Cerebellar cortex (tissue), 1 donor: ENCODE results near the gene MAP3K10.
A peak's percentile ranks its signal among the peaks of the same experiment; 100 is the strongest.

Experiments
- DNase-seq: peaks from one replicate; pipeline ENCODE4 v3.0.0-alpha.2; 2015; ENCODE audit warnings: low spot score

The MAP3K10 gene

GRCh38 chr19:40174092-40174491 is 17.1 kb upstream of the MAP3K10 start:
- no peak for DNase-seq

GRCh38 chr19:40175820-40176219 is 15.4 kb upstream of the MAP3K10 start:
- no peak for DNase-seq

DNA sequence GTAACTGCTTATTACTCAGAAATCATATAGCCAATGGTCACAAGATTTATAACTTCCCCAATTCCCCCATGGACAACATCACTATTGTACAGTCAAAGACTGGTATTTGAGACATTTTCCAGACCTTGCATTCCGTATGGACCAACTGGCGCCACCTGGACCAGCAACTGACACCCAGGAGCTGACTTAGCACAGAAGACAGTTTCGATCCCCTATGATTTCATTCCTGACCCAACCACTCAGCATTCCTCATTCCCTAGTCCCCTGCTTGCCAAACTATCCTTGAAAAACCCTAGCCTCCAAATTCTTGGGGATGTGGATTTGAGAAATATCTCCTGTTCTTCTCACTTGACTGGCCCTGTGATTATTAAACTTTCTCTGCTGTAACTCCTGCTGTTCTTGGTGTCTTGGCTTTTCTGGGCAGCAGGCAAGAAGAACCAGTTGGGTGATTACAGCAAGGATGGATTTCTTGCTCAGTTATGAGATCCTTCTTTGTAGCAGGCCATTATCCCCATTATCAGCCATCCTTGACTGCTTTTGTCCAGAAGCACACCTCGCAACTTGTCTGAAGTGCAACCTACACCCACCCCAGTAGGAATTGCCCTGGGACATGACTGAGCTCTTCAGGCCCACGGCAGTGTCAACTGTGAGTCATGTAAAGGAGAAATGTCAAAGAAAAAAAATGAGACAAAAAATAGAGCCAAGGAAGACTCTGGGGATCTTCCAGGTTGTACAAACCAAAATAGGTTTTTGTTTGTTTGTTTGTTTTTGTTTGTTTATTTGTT is 13.7 kb upstream of the MAP3K10 start:
- DNase-seq: no peak

- DNase-seq: no peak
Measured at GRCh38 chr19:40178756-40179155, 12.5 kb upstream of the MAP3K10 start.

GRCh38 chr19:40184273-40184672 is 7.0 kb upstream of the MAP3K10 start:
- DNase-seq: no peak

GRCh38 chr19:40191836-40192646 is 815 bp downstream of the MAP3K10 start:
- DNase-seq: peak; percentile 46

DNA sequence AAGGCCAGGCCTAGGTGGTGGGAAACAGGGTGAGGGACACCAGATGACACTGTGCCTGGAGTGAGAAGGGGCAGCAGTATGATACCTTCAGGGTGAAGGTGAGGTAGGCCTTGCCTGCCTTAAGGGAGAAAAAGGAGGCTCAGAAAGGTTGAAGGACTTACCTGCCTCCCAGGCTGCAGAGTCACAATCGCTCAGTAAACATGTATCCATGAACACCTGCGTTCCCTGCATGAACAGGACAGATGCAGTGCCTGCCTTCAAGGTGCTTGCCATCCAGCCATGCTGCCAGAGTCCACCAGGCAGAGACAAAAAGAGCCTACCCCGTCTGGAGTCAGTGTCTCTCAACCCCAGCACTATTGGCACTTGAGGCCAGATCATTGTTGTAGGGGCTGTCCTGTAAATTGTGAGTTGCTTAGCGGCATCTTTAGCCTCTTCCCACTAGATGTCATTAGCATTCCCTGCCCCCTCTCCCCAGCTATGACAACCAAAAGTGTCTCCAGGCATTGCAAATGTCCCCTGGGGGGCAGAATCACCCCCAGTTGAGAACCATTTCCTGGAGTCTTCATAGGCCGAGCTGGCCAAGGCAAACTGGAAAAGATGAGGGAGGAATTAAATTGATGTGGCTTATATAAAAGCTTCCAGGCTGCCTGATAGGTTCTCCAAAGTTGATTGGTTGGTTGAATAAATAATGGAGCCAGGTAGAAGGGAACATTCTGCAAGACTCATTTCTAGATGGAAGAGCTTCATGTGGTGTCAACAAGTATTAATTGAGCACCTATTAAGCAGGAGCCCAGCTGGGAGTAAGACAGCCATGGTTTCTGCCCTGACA is 1.7 kb downstream of the MAP3K10 start:
- DNase-seq: peak; percentile 10

DNA sequence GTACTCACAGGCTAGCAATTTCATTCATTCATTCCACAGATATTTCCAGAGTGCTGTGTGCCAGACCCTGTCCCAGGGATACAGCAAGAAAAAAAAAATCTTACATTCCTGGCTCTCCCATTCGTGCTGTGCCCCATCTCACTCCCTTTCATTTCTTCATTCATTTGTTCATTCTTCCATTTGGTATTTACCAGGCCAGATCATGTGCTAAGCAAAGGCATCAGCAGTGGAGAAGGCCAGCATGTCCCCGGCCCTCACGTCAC is 2.3 kb downstream of the MAP3K10 start:
- DNase-seq: no peak

GRCh38 chr19:40198272-40198990 is 7.2 kb downstream of the MAP3K10 start:
- no peak for DNase-seq

DNA sequence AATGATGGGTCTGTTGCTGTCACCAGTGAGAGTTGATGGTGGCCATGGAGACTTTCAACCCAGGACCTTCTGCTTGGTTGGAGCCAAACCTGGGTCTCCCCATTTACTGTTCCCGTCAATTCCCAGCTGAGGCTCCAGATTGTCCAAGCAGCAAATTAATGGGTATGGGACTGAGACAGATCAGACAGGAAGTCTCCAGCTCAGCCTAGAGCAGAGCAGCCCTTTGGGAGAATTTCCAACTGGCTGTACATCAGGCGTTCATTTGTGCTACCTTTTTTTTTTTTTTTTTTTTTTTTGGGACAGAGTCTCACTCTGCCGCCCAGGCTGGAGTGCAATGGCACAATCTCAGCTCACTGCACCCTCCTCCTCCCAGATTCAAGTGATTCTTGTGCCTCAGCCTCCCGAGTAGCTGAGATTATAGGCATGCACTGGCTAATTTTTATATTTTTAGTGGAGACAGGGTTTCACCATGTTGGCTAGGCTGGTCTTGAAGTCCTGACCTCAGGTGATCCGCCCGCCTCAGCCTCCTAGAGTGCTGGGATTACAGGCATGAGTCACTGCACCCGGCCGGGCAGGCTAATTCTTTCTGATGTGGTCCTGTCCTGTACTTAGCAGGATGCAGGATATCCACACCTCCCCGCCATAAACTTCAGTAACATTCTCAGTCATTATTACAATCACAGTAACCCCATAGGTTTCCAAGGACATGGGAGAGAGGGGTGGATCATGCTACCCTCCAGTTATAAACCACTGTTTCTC is 9.3 kb downstream of the MAP3K10 start:
- peak; percentile 56 for DNase-seq

GRCh38 chr19:40204381-40204780 is 13.2 kb downstream of the MAP3K10 start:
- no peak for DNase-seq

DNA sequence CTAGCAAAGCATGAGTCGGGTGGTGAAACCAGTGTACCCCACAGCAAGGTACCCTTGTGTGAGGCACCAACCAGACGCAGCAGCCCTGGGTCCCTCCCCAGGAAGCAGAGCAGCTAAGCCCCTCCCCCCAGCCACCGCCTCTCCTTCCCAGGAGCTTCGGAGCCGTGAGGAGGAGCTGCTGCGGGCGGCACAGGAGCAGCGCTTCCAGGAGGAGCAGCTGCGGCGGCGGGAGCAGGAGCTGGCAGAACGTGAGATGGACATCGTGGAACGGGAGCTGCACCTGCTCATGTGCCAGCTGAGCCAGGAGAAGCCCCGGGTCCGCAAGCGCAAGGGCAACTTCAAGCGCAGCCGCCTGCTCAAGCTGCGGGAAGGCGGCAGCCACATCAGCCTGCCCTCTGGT is 14.5 kb downstream of the MAP3K10 start:
- no peak for DNase-seq

DNA sequence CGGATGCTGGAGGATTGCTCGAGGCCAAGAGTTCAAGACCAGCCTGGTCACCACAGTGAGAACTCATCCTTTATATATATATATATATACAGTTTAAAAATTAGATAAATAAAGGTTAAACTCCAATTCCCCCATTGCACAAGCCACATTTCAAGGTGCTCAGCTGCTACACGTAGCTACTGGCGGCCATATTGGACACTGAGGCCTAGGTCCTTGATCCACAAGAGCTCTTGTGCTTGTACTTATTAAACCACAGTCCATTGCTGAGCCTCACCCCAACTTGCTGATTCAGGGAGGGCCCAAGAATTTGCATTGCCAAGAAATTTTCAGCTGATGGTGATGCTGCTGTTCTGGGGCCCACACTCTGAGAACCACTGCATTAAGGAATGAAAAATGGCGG is 17.4 kb downstream of the MAP3K10 start:
- DNase-seq: no peak

GRCh38 chr19:40210889-40211288 is 19.7 kb downstream of the MAP3K10 start:
- DNase-seq: no peak

DNA sequence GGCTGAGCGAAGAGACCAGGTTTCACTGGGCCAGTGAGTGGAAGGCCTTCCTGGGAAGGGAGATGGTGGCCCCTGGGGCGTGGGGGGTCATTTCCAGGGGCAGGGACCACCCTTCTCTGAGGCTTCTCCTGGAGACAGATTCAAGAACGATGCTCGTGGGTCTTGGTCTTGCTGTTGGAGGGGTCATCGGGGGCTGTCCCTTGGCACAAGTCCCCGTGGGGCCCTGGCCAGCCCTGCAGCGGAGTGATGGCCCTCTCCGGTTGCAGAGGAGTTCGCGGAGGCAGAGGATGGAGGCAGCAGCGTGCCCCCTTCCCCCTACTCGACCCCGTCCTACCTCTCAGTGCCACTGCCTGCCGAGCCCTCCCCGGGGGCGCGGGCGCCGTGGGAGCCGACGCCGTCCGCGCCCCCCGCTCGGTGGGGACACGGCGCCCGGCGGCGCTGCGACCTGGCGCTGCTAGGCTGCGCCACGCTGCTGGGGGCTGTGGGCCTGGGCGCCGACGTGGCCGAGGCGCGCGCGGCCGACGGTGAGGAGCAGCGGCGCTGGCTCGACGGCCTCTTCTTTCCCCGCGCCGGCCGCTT is 22.1 kb downstream of the MAP3K10 start:
- DNase-seq: no peak

DNA sequence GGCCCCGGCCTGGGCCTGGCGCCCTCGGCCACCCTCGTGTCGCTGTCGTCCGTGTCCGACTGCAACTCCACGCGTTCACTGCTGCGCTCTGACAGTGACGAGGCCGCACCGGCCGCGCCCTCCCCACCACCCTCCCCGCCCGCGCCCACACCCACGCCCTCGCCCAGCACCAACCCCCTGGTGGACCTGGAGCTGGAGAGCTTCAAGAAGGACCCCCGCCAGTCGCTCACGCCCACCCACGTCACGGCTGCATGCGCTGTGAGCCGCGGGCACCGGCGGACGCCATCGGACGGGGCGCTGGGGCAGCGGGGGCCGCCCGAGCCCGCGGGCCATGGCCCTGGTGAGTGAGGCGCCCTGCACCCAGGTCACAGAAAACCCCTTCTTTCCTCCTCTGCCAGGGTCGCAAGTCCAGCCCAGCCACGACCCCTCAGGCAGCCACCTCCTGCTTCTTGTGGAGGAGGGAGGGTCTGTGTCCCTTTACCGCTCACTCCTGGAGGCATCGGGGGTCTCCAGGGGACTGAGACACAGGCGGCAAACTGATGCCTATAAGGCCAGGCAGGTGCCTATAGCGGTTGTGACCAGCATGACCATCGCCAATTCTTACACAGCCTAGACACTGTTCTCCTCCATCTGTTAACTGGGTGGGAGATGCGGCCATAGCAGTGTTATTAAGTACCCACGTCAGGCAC is 22.8 kb downstream of the MAP3K10 start:
- no peak for DNase-seq

GRCh38 chr19:40214936-40215335 is 23.7 kb downstream of the MAP3K10 start:
- no peak for DNase-seq

GRCh38 chr19:40216013-40216776 is 25.0 kb downstream of the MAP3K10 start:
- DNase-seq: no peak

DNA sequence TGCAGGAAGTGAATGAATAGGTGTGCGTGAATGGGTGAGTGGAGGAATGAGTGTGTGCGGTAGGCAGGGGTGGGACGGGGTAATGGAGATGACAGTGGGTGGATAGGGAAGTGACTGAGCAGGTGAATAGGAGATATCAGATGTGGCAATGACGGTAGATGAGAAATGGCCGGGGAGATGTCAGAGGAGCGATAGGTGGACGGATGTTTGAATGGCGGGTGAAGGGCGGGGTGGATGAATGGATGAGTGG is 25.5 kb downstream of the MAP3K10 start:
- no peak for DNase-seq
